C1 segment of cervical spinal cord (tissue), 14 donors: ENCODE data around the gene CCDC154.
"Not testable (repeated sequence)": the region's sequence is repeated elsewhere in the genome, so short reads cannot be mapped to it uniquely, and the experiment has no call there.

Source experiments
- DNase-seq, 14 donors: peaks; one replicate each; lab custom pipeline; 2025; lab: John Stamatoyannopoulos, UW

Gene CCDC154

GRCh38 chr16:1474082-1474795, 29.9 kb upstream of the CCDC154 start:
- DNase-seq, result no peak

DNA sequence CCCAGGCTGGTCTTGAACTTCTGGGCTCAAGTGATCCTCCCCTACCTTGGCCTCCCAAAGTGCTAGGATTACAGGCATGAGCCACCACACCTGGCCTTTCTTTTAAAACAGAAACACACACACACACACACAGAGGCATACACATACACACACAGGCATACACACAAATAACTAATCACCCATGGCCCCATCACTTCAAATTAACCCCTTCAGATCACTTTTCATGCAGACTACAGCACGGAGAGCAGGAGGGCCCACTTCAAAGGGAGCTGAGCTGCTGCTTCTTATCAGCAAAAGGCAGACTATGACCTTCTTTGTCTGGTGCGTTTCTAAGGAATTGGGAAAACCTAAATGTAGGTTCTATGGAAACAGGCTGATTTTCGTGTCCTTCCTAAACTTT, 28.6 kb upstream of the CCDC154 start:
- no peak for DNase-seq

DNA sequence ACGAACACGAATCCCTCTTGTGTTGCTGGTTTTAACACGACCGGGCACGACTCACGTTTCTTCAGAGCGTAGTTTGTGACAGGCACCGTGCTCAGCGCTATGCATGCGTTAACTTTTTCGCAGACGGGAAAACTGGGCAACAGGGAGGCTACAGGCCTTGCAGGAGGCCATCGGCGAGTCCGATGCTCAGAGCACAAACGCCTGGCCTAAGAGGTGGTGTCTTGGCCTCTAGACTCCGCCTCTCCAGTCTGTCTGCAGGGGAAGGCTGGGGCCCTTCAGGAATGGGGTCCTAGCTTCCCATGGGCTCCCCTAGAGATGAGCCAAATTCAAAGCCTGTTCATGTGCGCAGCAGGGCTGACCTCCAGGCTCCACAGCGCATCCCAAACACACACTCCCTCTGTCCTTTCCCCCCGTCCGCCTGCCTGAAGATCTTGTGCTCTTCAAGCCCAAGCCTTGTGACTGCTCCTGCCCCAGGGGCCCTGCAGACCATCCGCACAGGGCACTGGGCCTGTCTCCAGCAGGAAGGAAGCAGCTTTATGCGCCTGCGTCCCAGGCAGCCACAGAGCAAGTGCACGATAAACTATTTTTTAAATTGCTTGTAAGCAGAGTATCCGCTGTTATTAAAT, 27.3 kb upstream of the CCDC154 start:
- no peak for DNase-seq

GRCh38 chr16:1470481-1471251, 26.3 kb upstream of the CCDC154 start:
- DNase-seq, result no peak

GRCh38 chr16:1469693-1470201, 25.4 kb upstream of the CCDC154 start:
- DNase-seq, result no peak

DNA sequence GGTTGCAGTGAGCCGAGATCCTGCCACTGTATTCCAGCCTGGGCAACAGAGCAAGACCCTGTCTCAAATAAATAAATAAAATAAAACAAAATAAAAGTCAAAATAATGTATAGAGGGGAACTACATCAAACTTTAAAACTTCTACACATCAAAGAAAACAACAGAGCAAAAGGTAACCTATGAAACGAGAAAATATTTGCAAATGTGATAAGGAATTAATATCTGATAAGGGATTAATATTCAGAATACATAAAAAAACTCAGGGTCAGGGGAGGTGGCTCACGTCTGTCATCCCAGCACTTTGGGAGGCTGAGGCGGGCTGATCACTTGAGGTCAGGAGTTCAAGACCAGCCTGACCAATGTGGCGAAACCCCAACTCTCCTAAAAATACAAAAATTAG, 24.8 kb upstream of the CCDC154 start:
- not testable (repeated sequence) for DNase-seq

GRCh38 chr16:1468426-1468810, 24.1 kb upstream of the CCDC154 start:
- DNase-seq, result no peak

DNA sequence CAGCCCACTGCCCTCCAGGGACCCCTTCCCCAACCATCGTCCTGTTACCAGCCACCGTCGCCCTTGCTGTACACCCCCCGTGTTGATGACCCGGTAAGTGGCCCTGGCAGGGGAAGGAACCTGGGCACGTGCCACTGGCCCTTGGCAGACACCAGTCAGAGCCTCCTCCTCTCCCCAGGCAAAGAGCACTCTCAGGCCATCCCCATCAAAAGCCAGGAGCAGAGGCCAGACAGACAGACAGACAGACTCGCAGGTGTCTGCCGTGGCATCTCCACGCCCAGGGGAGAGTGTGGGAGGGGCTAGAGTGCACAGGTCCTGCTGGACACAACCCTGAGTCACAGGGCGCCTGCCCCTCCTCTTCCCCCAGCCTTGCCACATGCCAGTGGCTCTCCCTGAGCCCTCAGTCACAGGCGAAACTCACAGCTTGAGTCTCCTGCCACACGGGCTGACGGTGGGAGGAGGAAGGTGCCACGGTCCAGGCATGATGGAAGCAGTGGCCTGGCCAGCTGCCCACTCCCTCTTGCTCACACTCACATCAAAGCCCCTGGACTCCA, 22.7 kb upstream of the CCDC154 start:
- DNase-seq, result no peak

DNA sequence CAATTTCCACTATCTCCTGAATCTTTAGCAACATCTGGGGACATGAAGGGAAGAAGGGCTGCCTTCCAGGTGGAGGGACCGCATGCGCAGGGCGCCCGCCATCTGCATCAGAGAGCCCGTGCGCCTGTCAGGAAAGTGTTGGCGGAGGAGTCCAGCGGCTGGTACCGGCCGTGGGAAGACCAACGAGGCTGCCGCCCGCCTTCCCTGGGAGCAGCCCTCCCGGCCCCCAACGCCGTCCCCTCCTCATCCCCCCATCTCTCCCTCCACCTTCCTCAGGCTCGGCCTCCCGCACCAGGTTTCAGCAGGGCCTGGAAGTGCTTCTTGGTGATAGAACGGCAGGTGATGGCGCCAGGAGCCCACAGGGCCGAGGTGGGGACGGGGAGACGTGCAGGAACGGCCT, 21.7 kb upstream of the CCDC154 start:
- DNase-seq, result no peak

GRCh38 chr16:1465567-1465915, 21.2 kb upstream of the CCDC154 start:
- no peak for DNase-seq

DNA sequence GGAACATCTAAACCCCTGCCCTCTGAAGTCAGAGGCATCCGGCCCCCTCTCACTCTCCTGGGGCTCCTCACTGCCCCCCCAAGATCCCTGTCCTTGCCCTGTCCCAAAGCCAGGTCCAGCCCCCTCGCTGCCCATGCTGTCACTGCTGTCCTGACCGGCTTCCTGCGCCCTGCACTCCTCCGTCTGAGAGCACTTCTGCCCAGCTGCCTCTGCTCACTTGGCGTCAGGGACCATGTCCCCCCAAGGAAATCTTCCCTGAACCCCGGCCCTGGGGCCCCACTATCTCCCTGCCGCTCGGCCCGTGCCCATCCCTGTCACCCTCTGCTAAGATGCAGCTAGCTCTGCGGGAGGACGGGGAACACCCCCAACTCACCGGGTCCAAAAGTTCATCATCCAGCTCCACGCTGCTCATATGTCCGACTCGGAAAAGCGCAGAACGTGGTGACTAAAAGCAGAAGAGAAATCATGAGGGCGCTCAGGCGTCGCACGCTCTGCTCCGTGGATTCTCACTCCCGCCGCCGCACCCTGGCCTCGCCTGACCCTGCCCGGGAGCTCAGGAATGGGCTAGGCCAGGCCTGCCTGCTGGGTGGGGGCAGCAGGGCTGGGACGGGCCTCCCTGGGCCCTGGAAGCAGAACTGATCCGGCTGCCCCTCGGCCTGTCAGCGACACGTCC, 20.7 kb upstream of the CCDC154 start:
- DNase-seq, result no peak

DNA sequence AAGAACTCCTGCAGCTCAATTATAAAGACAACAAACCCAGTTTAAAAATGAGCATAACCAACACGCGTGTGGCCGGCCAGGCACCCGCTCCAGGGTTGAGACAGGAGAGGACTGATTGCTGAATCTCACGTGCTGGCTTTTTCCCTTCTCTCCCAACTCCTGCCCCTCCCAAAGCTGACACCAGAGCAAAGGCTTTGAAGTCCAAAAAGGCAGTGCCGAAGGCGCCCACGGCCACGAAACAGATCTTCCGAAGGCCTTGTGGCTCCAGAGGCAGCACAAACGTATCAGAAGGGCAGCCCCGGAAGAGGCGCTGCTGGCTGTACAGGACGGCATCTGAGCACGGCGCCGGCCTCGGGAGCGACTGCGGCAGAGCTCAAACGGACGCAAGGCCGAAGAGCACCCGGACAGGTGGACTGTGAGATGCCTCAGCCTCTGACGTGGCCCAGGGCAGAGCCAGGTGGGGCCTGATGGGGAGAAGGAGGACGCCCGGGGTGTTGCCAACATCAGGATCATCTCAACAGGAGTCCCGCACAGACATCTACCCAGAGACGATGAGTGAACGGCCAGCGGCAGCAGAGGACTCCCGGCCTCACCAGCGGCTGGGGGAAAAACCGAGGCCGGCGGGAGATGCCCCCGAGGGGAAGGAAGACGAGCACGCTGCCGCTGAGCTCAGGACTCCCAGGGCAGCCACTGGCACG, 20.0 kb upstream of the CCDC154 start:
- DNase-seq, result no peak

DNA sequence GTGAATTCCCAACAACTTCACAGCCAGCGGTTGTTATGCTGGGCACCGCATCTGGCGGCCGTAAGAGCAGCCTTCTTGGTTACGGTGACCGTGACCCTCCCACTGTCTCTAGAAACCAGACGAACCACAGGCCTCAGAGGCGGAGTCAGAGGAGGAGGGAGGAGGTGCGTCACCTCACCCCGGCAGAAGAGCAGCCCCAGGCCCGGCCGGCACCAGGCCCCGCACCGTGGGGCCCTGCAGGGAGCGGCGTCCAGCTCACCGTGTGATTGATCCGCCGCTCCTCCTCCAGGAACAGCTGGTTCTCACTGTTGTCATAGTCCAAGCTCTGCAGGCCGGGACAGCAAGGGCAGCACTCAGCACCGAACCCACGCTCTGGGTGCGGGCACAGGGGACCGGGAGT, 16.8 kb upstream of the CCDC154 start:
- DNase-seq, result no peak

GRCh38 chr16:1460602-1461138, 16.3 kb upstream of the CCDC154 start:
- no peak for DNase-seq

- DNase-seq, result no peak
Observed at GRCh38 chr16:1459967-1460366, 15.6 kb upstream of the CCDC154 start.

- DNase-seq, result no peak
Observed at GRCh38 chr16:1458977-1459341, 14.6 kb upstream of the CCDC154 start.

DNA sequence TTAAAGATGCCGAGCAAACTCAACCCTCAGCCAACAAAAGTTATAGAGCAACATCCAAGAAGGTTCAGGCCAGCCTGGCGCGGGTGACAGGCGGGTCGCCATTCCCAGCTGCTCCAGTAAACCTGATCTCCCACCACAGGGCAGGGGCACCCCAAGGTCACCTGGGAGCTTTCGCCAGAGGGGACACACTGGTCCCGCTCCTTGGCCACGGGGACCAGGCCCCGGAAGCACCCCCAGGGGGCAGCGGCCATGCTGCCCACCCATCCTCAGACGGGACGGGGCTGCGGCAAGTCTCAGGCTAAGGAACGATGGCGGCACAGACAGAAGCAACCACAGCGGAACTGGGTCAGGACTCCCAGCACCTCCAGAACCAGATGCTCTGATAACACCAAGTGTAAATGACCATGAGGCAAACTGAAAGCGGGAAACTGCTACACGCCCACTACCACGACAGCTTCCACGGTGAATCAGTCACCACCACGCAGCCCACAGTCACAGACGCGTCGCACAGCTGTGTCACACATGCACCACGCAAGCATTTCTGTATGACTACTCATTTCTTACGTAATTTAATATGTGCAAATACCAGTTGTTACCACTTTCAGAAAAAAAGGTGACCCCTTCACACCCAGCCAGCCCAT, 14.1 kb upstream of the CCDC154 start:
- no peak for DNase-seq

- DNase-seq, result no peak
Observed at GRCh38 chr16:1457489-1458245, 13.3 kb upstream of the CCDC154 start.

DNA sequence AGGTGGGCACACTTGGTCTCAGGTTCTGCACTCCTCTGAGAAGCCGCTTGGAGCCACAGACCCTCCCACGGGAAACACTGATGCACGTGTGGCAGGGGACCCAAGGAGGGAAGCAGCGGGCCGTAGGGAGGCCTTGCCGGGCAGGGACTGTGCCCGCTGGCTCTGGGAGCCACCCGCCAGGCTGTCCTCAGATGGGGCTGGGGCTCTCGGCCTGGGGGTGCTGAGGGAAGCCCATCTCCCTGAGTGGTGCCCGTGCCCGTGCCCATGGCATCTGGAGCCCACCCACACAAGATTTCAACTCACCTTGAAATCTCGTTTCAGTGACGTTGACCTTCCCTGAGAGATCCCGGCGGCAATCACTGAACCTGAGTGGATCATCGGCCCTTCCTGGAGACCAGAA, 12.6 kb upstream of the CCDC154 start:
- no peak for DNase-seq
